HCEC 1CT (cell line): ENCODE results near the gene KRTAP10-1.
"Not testable (repeated sequence)": the region's sequence is repeated elsewhere in the genome, so short reads cannot be mapped to it uniquely, and the experiment has no call there.

Experiments
- DNase-seq: peaks from one replicate; pipeline ENCODE4 v3.0.0-alpha.2; 2017

Gene KRTAP10-1, protein sequence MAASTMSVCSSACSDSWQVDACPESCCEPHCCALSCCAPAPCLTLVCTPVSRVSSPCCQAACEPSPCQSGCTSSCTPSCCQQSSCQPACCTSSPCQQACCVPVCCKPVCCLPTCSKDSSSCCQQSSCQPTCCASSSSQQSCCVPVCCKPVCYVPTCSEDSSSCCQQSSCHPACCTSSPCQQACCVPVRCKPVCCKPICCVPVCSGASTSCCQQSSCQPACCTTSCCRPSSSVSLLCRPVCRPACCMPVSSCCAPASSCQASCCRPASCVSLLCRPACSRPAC

DNA sequence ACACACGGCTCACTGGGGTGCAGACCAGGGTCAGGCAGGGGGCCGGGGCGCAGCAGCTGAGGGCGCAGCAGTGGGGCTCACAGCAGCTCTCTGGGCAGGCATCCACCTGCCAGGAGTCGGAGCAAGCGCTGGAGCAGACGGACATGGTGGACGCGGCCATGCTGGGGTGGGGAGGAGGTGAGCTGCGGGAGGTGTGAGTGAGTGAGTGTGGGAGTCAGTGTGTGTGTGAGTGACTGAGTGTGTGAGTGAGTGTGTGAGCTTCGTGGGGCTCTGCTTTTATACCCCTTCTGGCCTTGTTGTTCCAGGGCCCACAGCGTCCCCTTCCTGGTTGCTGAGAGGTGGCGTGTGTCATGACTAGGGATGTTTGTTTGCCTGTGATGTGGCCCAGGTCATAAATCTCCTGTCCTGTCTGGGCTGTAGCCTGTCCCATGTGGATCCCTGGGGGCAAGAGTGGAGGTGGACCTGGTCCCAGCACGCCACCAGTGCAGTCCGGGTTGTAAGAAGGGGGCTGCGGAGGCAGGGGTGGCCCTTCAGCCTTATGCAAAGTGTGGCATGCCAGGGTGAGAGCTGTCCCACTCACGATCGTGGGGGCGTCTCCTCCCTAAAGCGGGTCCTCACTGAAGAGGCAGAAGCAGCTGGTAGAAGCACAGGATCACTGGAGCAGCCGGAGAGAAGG is at the start of gene KRTAP10-1:
Gene KRTAP10-1 (minus strand): TSS at position 205 of the 676 bp plus-strand sequence. CDS start 45 bp downstream, at position 160.
- DNase-seq, result no peak

DNA sequence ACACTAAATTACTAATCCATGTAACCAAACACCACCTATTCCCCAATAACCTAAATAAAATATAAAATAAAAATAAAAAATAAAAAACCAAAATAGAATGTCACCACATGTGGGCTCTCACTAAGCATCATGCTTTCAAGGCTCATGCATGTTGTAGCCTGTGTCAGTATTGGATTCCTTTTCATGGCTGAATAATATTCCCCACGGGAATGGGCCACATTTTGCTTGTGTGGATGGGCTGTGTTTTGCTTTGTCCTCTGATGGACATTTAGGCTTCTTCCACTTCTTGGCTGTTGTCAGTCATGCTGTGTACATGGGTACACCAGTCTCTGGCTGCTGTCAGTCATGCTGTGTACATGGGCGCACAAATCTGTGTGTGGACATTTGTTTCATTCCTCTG is 49.1 kb upstream of the KRTAP10-1 start:
- DNase-seq, result no peak

DNA sequence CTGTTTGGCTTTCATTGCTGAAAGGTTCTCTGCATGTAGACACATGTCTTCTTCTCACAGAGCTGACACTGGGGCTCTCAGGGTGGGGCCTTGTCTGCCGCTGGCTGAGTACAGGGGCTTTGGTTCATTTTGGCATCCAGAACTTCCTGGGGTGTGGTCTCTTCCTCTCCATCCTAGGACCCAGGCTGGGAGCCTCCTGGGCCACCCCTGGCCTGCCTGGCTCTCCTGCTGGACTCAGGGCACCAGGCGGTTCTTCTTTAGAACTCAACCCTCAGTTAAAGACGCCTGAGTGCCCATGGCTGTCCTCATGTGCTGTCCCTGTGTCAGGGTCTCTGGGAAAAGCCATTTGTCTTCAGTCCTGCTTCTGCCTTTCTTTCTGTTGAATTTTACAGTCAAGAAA is 45.9 kb upstream of the KRTAP10-1 start:
- DNase-seq, result no peak

DNA sequence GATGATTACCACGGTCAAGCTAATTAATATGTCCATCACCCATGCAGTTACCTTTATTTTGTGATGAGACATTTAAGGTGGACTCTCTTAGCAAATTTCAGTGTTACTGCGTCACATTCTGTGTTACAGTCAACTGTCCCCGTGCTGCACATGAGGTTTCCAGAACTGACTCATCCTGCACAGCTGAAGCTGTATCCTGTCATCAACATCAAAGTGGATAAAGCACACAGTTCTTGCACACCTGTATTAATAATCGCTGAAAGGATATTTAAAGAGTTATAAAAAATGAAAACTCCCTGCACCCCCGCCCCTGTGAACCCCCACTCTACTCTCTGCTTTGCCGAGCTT is 43.8 kb upstream of the KRTAP10-1 start:
- no peak for DNase-seq

DNA sequence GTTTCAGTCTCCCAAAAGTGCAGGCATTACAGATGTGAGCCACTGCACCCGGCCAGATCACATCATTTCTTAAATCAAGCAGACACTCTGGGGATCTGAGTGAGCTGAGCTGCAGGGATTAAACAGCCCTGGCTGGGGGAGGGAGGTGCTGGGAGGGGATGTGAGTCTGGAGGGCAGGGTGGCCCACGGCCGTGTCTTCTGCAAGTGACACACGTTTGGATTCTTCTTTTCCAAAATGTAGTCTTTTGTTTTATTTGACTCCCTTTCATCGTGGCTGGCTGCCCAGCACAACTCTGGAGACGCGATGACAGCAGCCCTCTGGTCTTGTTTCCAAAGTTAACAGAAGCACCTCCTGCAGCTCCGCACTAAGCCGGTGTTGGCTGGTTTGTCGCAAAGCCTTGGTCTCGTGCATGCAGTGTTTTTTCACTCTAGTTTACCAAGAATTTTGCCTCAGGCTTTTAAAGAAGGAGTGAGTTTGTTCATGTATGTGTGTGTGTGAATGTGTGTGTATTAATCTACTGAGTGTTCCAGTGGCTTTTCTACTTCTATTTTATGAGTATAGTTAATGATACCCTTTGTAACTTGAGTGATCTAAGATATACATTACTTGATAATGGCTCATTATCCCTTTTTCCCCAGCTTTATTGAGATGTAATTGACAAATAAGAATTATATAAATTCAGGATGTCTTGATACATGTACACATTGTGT is 43.2 kb upstream of the KRTAP10-1 start:
- DNase-seq, result no peak

DNA sequence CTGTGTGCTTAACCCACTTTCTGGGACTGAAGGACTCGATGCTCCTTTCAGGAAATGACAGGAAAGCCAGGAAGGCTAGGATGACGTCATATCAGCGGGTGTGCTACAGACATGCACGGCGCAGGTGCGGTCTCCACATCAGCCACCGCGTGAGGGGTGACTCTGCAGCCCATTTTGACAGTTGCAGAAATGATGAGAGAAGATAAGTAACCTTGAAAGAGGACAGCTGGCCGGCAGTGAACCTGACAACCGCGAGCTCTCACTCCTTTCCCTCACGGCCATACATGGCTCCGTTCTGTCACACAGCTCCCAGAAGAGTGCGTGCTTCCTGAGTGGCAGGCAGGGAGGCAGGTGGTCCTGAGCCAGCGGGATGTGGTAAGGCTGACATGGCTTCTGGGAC is 42.1 kb upstream of the KRTAP10-1 start:
- no peak for DNase-seq

DNA sequence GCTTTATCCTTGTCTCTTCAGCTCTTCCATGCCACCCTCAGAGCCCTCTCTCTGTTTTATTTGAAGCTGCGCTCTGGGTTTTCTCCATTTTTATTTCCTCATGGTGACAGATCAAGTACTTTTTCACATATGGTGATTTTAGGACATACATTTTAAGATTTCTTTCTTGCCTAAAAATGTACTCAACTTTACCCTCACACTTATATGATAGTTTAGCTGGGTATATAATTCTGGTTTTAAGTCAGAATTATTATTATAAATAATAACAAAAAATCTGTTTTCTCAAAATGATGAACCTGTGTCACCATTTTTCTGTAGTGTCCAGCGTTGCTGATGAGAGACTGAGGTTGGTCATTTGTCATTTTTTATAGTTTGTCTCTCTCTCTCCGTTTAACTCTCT is 41.2 kb upstream of the KRTAP10-1 start:
- no peak for DNase-seq

DNA sequence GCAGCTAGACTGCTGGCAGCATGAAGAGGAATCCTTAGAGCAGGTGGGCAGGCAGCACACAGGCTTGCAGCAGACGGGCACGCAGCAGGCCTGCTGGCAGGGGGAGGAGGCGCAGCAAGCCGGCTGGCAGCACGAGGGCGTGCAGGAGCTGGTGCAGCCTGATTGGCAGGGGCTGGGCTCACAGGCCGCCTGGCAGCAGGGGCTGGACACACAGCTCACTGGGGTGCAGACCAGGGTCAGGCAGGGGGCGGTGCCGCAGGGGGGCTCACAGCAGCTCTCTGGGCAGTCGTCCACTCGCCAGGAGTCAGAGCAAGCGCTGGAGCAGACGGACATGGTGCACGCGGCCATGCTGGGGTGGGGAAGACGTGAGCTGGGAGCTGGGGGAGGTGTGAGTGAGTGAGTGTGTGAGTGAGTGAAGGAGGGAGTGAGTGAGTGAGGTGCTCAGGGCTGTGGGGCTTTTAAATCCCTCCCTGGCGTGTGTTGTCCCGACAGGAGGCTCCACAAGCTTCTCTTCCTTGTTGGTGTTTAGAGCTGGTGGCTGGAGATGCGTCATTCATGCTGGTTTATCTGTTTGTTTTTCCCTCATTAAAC is 40.3 kb upstream of the KRTAP10-1 start, which contains the start of gene KRTAP10-5:
Gene KRTAP10-5 (minus strand): TSS at position 374 of the 591 bp plus-strand sequence. CDS start 26 bp downstream, at position 348.
- not testable (repeated sequence) for DNase-seq

DNA sequence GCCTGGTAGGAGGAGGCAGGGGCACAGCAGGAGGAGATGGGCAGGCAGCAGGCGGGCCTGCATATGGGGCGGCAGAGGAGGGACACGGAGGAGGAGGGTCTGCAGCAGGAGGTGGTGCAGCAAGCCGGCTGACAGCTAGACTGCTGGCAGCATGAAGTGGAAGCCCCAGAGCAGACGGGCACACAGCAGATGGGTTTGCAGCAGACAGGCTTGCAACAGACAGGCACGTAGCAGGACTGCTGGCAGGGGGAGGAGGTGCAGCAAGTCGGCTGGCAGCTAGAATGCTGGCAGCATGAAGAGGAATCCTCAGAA is 39.8 kb upstream of the KRTAP10-1 start:
- no peak for DNase-seq

DNA sequence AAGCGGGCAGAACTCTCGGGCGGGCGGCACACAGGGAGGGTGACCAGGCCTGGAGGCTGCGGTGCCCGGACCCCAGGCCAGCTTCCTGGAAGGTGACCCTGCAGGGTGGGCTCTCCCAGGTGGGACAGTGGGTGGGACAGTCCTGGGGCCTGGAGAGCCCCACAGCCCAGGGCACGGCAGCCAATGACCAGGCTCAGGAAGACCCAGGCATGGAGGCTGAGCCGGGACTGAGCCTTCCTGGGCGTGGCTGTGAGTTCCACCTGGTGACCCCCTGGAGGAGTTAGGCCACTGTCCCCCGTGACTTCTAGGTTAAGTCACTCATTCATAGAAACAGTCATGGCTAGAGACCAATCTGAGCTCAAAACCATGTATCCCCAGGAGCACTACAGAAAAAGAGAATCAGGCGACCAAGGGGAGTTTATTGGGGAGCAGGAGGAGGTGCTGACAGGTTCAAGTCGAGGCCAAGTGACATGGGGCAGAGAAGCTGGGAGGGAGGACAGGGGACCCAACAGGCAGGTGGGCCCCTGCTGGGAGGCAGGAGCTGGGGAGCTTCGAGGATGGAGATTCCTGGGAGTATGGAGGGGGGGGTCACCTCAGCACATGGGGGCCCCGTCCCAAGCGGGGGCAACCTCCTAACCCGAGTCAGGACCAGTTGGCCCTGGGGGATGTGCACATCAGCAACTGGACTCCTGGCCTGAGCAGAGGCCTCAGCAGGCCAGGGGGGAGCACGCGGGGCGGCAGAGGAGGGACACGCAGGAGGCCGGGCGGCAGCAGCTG is 39.2 kb upstream of the KRTAP10-1 start:
- no peak for DNase-seq

DNA sequence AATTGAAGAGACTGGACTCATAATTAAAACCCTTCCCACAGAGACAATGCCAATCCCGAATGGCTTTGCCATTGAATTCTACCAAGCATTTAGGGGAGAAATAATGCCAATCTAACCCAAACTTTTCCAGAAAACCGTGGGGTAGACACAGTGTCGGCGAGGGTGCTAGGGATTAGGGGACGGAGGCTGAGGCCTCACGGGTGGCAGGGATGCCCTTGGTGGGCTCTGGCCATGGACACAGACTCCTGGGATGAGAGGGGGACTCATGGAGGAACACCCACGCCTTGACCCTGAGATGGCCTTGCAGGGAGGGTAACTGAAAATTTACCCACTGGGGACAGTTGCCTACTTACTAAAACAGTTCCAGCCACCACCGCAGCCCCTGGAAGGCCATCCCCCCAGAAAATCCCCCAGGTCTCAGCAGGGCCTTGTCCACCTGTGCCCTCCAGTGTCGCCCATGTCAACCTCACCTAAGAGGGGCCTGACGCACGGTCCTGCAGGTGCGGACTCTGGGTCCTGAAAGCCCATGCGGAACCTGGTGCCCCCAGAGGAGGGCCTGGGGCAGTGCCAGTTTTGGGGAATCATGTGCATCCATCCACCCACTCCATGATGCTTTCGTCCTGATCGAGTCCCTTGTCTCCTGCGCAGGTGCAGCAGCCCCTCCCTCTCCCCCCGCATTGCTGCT is 38.5 kb upstream of the KRTAP10-1 start:
- DNase-seq, result no peak

DNA sequence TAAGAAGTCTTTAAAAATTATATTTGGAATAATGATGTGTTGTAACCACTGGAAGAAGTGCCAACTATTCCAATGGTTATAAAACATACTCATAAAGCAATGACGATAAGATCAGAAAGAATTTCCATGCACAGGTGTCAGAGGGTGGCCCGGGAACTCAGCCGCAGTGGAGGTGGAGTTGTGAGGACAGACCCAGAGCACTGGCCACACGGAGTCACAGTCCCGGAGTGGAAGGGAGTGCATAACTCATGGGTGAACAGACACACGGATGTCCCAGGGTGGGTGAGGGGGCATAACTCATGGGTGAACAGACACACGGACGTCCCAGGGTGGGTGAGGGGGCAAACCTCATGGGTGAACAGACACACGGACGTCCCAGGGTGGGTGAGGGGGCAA is 36.0 kb upstream of the KRTAP10-1 start:
- no peak for DNase-seq

DNA sequence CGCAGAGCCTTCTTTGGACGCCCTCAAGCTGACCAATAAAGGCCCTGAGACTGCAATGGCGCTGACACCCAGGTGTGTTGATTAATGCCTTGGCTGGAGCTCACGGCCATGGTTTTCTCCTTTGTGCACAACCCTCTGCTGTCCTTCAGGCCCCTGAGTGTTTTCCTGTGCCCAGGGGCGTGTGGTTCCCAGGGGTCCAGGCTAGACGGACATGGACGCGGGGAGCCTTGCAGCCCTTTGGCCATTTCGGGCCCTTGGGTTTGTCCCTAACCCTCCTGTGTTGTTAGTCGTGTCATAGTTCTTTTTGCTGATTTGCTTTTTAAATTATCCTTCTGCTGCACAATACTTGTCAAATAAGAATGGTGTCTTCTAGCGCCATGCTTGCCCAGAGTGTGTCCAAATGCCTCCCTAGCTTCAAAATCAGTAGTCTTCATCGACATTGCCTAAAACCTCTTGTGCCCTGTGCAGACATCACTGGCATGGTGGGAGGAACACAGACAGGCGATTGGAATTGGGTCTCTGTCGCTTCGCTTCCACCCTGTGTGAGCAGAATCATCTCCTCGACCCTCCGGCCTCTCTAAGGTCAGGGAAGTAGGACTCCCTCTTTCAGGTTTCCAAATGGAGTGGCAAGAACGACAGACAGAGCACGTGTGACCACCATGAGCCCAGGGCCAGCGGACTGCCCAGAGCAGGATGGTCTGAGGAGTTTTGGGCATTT is 35.5 kb upstream of the KRTAP10-1 start:
- no peak for DNase-seq

DNA sequence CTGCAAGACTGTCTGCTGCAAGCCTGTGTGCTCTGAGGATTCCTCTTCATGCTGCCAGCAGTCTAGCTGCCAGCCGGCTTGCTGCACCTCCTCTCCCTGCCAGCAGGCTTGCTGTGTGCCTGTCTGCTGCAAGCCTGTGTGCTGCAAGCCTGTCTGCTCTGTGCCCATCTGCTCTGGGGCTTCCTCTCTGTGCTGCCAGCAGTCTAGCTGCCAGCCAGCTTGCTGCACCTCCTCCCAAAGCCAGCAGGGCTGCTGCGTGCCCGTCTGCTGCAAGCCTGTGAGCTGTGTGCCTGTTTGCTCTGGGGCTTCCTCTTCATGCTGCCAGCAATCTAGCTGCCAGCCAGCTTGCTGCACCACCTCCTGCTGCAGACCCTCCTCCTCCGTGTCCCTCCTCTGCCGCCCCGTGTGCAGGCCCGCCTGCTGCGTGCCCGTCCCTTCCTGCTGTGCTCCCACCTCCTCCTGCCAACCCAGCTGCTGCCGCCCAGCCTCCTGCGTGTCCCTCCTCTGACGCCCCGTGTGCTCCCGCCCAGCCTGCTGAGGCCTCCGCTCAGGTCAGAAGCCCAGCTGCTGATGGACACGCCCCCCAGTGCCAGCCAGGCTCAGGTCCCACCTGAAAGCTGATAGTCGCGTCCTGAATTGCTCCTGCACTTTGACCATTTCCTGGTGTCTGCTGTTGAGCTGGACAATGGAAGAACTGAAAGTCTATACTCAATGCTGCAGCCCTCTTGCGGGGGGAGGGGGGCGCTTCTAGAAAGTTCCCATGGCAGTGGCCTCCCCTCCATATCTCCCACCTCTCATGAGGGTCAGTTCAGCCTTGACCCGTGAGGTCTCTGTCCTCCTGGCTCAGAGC is 34.7 kb upstream of the KRTAP10-1 start:
- no peak for DNase-seq

DNA sequence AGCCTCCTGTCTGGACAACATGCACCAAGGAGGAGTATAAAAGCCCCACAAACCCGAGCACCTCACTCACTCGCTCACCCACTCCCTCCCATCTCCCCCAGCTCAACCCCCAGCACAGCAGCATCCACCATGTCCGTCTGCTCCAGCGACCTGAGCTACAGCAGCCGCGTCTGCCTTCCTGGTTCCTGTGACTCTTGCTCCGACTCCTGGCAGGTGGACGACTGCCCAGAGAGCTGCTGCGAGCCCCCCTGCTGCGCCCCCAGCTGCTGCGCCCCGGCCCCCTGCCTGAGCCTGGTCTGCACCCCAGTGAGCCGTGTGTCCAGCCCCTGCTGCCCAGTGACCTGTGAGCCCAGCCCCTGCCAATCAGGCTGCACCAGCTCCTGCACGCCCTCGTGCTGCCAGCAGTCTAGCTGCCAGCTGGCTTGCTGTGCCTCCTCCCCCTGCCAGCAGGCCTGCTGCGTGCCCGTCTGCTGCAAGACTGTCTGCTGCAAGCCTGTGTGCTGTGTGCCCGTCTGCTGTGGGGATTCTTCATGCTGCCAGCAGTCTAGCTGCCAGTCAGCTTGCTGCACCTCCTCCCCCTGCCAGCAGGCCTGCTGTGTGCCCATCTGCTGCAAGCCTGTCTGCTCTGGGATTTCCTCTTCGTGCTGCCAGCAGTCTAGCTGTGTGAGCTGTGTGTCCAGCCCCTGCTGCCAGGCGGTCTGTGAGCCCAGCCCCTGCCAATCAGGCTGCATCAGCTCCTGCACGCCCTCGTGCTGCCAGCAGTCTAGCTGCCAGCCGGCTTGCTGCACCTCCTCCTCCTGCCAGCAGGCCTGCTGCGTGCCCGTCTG is 33.8 kb upstream of the KRTAP10-1 start, which contains the start of gene KRTAP10-4:
Gene KRTAP10-4 (plus strand): TSS at position 100 of the 827 bp plus-strand sequence. CDS start 30 bp downstream, at position 130.
- not testable (repeated sequence) for DNase-seq

DNA sequence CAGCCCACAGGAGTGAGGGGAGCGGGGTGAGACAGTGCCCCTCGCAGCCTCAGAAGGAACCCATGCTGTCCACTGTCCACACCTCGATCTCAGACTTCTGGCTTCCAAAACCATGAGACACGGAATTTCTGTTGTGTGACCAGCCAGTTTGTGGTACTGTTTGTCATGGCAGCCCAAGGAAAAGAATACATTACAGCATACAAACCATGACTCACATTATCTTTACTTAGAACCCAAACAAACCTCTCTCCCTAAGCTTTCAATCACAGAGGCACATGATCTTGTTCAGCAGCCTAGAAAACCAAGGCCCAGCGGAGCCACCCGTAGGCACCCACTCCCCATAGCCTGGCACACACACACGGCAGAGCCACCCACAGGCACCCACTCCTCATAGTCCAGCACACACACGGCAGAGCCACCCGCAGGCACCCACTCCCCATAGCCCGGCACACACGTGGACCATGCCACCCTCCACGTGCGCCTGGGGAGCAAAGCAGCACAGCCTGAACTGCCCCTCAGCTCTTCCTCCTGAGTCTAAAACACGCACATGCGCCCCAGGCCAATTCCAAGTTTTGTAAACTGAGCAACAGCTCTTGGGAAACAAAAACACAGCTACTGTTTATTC is 33.1 kb upstream of the KRTAP10-1 start:
- no peak for DNase-seq

DNA sequence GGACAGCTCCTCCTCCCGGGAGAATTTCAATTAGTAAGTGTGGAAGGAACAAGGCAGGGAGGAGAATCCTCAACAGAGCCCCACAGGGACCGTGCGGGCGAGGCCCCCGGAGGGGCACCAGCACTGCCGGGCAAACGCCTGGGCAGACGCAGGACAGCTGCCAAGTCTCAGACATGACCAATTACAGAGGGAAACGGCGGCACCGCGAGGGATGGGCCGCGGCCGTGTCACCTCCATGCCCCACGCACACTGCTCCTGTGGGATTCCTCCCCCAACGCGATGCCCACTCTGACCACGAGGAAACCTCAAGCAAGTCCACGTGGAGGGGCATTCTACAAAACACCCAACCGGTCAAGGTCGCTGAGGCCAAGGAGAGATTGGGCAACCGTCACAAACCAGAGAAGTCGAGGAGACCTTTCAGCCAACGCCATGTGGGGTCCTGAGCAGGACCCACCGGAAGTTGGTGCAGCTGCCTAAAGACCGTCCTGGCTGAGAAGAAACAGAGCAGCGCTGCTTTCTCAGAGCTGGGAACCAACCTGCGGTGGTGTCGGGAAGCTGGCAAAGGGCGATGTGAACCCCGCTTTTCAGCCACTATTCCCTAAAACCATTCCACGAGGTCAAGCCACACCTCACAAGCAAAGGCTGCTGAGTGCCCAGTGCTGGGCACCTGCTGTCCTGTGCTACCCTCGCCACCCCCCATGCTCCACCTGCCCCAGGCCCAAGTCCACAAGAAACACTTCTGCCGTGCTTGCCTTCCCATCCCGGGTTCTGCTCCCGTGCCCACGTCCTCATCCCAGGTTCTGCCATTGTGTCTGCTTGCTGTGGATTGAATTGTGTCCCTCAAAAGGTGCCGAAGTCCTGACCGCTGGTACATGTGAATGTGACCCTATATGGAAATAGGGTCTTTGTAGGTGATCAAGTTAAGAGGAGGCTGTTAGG is 32.1 kb upstream of the KRTAP10-1 start:
- no peak for DNase-seq

DNA sequence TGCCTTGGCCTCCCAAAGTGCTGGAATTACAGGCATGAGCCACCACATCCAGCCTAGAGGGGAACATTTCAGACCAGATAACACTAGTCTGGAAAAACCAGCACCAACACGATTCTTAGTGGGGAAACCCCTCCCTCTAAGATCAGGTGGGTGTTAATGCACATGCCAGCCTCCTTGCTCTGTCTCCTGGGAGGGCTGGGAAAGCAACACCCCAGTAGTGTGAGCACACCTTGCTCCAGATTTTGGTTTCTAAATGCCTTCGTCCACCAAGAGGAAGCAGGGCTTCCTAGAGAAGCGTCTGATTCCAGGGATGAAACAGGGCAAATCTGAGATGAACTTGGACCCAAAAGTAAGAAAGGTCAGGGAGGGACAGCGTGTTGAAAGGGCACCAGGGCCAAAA is 31.3 kb upstream of the KRTAP10-1 start:
- DNase-seq, result no peak
